ENCODE data around the gene KIF6.

DNA sequence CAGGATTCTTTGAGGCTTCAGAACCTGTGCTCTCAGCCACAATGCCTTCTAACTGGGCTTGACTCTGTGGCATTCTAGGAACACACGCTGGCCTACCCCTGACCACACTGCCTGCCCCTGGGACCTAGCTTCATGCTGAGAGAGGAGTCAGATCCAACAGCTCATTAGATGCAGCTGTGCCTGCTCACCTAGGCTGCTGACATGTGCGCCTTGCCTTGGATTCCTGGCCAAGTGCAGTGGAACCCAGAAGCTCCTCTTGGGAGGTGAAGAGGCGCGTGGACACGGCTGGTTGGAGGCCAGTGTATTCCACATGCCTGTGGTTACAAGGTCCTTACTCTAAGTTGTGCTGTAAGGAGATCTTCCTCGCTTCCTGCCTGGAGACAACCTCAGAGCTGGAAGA is 378.0 kb downstream of the KIF6 start:
- TF ChIP-seq, protein P1, sequence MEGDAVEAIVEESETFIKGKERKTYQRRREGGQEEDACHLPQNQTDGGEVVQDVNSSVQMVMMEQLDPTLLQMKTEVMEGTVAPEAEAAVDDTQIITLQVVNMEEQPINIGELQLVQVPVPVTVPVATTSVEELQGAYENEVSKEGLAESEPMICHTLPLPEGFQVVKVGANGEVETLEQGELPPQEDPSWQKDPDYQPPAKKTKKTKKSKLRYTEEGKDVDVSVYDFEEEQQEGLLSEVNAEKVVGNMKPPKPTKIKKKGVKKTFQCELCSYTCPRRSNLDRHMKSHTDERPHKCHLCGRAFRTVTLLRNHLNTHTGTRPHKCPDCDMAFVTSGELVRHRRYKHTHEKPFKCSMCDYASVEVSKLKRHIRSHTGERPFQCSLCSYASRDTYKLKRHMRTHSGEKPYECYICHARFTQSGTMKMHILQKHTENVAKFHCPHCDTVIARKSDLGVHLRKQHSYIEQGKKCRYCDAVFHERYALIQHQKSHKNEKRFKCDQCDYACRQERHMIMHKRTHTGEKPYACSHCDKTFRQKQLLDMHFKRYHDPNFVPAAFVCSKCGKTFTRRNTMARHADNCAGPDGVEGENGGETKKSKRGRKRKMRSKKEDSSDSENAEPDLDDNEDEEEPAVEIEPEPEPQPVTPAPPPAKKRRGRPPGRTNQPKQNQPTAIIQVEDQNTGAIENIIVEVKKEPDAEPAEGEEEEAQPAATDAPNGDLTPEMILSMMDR (IDR thresholded peaks at IDR 0.05) = no peak
- no peak for TF ChIP-seq POLR2A (IDR thresholded peaks at IDR 0.05)

Measured in uterus (tissue), 2 donors.